A673 (cell line): ENCODE measurements around the gene ECE1. TPM values are rescaled to one million over a fixed set of nuclear protein-coding genes. Genes with fewer than 3 reads are reported as not detected.
"Not testable (repeated sequence)": the region's sequence is repeated elsewhere in the genome, so short reads cannot be mapped to it uniquely, and the experiment has no call there.

Source experiments
- BruUV-seq: library from RNA; stranded (reverse); fragments of 400-500 nt; replicated peaks from 2 replicates; lab custom pipeline; 2021; lab: Mats Ljungman, UMichigan
- CTCF ChIA-PET: fragments of 300-600 bp; sonication (Branson Sonifier 250); formaldehyde crosslinking; loops from one replicate; lab custom pipeline; 2022; ENCODE audit warnings: antibody characterized with exemption; lab: Charles Lee
- POLR2A ChIA-PET: fragments of 300-600 bp; sonication (Branson Sonifier 250); formaldehyde crosslinking; loops from one replicate; lab custom pipeline; 2022; ENCODE audit warnings: antibody characterized with exemption; ENCODE audit not compliant: low non-redundant PET; lab: Charles Lee
- DNase-seq: peaks from one replicate; pipeline ENCODE4 v3.0.0-alpha.2; 2015; ENCODE audit warnings: low spot score
- H3K27ac ChIP-seq: fragments of 200-600 bp; sonication (generic); 2 replicates; pipeline ENCODE4 v1.5.1; 2016; ENCODE audit warnings: mixed run types, low read depth, mild to moderate bottlenecking, mixed read lengths, antibody characterized with exemption, low read length; ENCODE audit not compliant: poor library complexity, severe bottlenecking
- H3K27me3 ChIP-seq: fragments of 200-600 bp; sonication (generic); replicated peaks from 2 replicates; pipeline ENCODE4 v1.6.1; 2017; ENCODE audit warnings: mixed run types, low read depth, mild to moderate bottlenecking, mixed read lengths, antibody characterized with exemption, low read length; ENCODE audit not compliant: insufficient read depth, poor library complexity
- H3K36me3 ChIP-seq: fragments of 200-600 bp; sonication (generic); 2 replicates; pipeline ENCODE4 v1.6.1; 2016; ENCODE audit warnings: mixed run types, mild to moderate bottlenecking, mixed read lengths, antibody characterized with exemption, low read length; ENCODE audit not compliant: insufficient read depth, poor library complexity, severe bottlenecking
- H3K4me1 ChIP-seq: fragments of 200-600 bp; sonication (generic); 2 replicates; pipeline ENCODE4 v1.6.1; 2017; ENCODE audit warnings: mixed run types, mild to moderate bottlenecking, mixed read lengths, antibody characterized with exemption, low read length; ENCODE audit not compliant: insufficient read depth, poor library complexity, severe bottlenecking
- H3K4me3 ChIP-seq: fragments of 200-600 bp; sonication (generic); 2 replicates; pipeline ENCODE4 v1.5.1; 2016; ENCODE audit warnings: low read depth, mixed run types, mild to moderate bottlenecking, mixed read lengths, low read length; ENCODE audit not compliant: poor library complexity, severe bottlenecking
- H3K9me3 ChIP-seq: fragments of 200-600 bp; sonication (generic); 2 replicates; pipeline ENCODE4 v1.6.1; 2016; ENCODE audit warnings: mixed run types, low read depth, mild to moderate bottlenecking, mixed read lengths, antibody characterized with exemption, low read length; ENCODE audit not compliant: poor library complexity, severe bottlenecking
- CTCF ChIP-seq: fragments of 300-800, 200-600 bp; sonication (generic); conservative IDR thresholded peaks from 2 replicates; pipeline ENCODE4 v1.5.1; 2017; ENCODE audit warnings: low read depth, mild to moderate bottlenecking, antibody characterized with exemption, low read length, moderate library complexity, mixed read lengths
- EZH2 ChIP-seq: fragments of 200-600 bp; sonication (generic); IDR thresholded peaks from 2 replicates; pipeline ENCODE4 v1.6.1; 2017; ENCODE audit warnings: borderline replicate concordance, low read depth, mild to moderate bottlenecking, mixed read lengths, antibody characterized with exemption, low read length; ENCODE audit not compliant: poor library complexity, severe bottlenecking
- intact Hi-C: fragments of 100-400 bp; cut with micrococcal nuclease; formaldehyde crosslinking; loops from one replicate; pipeline ENCODE4 v1.10.0; 2022; ENCODE audit not compliant: unreplicated experiment
- total RNA-seq: library from RNA; stranded (reverse); gene quantifications from 2 replicates; pipeline ENCODE4 v1.2.3, GENCODE V29; 2021

The ECE1 gene
- total RNA-seq, 1 experiment from 2014 or later: 31.5 TPM

- H3K27me3 ChIP-seq: no peaks in the 10 kb centered on the region
- intact Hi-C loops: loop anchor here (2.0 to 10.0 kb wide), 2 partner anchors 137 to 283 kb away; no protein-coding TSS in a partner anchor
- peak; percentile 71 for DNase-seq
- no TSS peak for BruUV-seq
- H3K4me1 ChIP-seq: no peaks in the 10 kb centered on the region
- no peak overlapping the region for H3K4me3 ChIP-seq
- H3K27ac ChIP-seq: no peak overlapping the region
- no peaks in the 10 kb centered on the region for H3K36me3 ChIP-seq
- POLR2A ChIA-PET: no interaction called here
- CTCF ChIA-PET: interaction anchor here (0.7 to 2.4 kb wide), 3 partner anchors 23 to 136 kb away, joined by 3 to 28 read pairs (median 3); no protein-coding TSS in a partner anchor
- H3K9me3 ChIP-seq: no peaks in the 10 kb centered on the region
- TF ChIP-seq EZH2 (no peak), CTCF (peak; percentile 78)
These were observed 58.2 kb downstream of the ECE1 start for GRCh38 chr1:21232044-21232443.

GRCh38 chr1:21229246-21230000, 60.8 kb downstream of the ECE1 start:
- POLR2A ChIA-PET: interaction anchor here (0.6 to 0.7 kb wide), 2 partner anchors 51 to 138 kb away, joined by 3 to 4 read pairs; no protein-coding TSS in a partner anchor
- Histone ChIP-seq H3K27ac (no peak overlapping the region), H3K4me3 (no peak overlapping the region), H3K36me3 (no peaks in the 10 kb centered on the region), H3K4me1 (no peaks in the 10 kb centered on the region), H3K9me3 (no peaks in the 10 kb centered on the region), H3K27me3 (no peaks in the 10 kb centered on the region)
- DNase-seq: no peak
- intact Hi-C loops: no loop called here
- CTCF ChIA-PET: interaction anchor here (0.7 to 1.4 kb wide), 2 partner anchors 139 to 142 kb away, joined by 3 to 5 read pairs; no protein-coding TSS in a partner anchor
- BruUV-seq: no TSS peak
- TF ChIP-seq CTCF: no peak
- TF ChIP-seq EZH2: no peak

- BruUV-seq, H3K27ac ChIP-seq, intact Hi-C loops, DNase-seq, POLR2A ChIA-PET, H3K9me3 ChIP-seq, H3K36me3 ChIP-seq, H3K4me3 ChIP-seq, H3K27me3 ChIP-seq, H3K4me1 ChIP-seq: not testable (repeated sequence)
- CTCF ChIA-PET: interaction anchor here (0.6 to 1.4 kb wide), 2 partner anchors 11 to 141 kb away, joined by 3 to 7 read pairs; no protein-coding TSS in a partner anchor
These were observed 62.0 kb downstream of the ECE1 start for GRCh38 chr1:21228224-21228623.
